ENCODE measurements around the gene FAM3A.

- TF ChIP-seq, protein P1, sequence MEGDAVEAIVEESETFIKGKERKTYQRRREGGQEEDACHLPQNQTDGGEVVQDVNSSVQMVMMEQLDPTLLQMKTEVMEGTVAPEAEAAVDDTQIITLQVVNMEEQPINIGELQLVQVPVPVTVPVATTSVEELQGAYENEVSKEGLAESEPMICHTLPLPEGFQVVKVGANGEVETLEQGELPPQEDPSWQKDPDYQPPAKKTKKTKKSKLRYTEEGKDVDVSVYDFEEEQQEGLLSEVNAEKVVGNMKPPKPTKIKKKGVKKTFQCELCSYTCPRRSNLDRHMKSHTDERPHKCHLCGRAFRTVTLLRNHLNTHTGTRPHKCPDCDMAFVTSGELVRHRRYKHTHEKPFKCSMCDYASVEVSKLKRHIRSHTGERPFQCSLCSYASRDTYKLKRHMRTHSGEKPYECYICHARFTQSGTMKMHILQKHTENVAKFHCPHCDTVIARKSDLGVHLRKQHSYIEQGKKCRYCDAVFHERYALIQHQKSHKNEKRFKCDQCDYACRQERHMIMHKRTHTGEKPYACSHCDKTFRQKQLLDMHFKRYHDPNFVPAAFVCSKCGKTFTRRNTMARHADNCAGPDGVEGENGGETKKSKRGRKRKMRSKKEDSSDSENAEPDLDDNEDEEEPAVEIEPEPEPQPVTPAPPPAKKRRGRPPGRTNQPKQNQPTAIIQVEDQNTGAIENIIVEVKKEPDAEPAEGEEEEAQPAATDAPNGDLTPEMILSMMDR (conservative IDR thresholded peaks at IDR 0.05), result no peak
- TF ChIP-seq EZH2 (IDR thresholded peaks at IDR 0.05; ENCODE audit: low read depth), result no peak
Observed at GRCh38 chrX:154542723-154543424, 26.8 kb upstream of the FAM3A start.

All from PC-9 (cell line).